Neural progenitor cell (in vitro differentiated cells): ENCODE results near the gene EFHD1. TPM values are rescaled to one million over a fixed set of nuclear protein-coding genes. Genes with fewer than 3 reads are reported as not detected.
"Not testable (repeated sequence)": the region's sequence is repeated elsewhere in the genome, so short reads cannot be mapped to it uniquely, and the experiment has no call there.

Experiments
- DNase-seq: peaks from one replicate; pipeline ENCODE4 v3.0.0-alpha.2; 2016; ENCODE audit warnings: low spot score
- H2AFZ ChIP-seq: fragments of 200-600 bp; sonication (generic); replicated peaks from 2 replicates; pipeline ENCODE4 v1.6.1; 2016; ENCODE audit warnings: antibody characterized with exemption
- H3F3A ChIP-seq: fragments of 200-600 bp; sonication (generic); 2 replicates; pipeline ENCODE4 v1.6.1; 2016; ENCODE audit warnings: antibody characterized with exemption, low read depth
- H3K27ac ChIP-seq: fragments of 200-600 bp; sonication (generic); 2 replicates; pipeline ENCODE4 v1.5.1; 2016; ENCODE audit warnings: mild to moderate bottlenecking
- H3K27me3 ChIP-seq: fragments of 200-600 bp; sonication (generic); 2 replicates; pipeline ENCODE4 v1.6.1; 2016; ENCODE audit warnings: mild to moderate bottlenecking, moderate library complexity
- H3K36me3 ChIP-seq: fragments of 200-600 bp; sonication (generic); 2 replicates; pipeline ENCODE4 v1.5.1; 2016
- H3K4me1 ChIP-seq: fragments of 200-600 bp; sonication (generic); 2 replicates; pipeline ENCODE4 v1.6.1; 2016; ENCODE audit warnings: mixed run types
- H3K4me2 ChIP-seq: fragments of 200-600 bp; sonication (generic); 2 replicates; pipeline ENCODE4 v1.6.1; 2016
- H3K4me3 ChIP-seq: fragments of 200-600 bp; sonication (generic); 2 replicates; pipeline ENCODE4 v1.5.1; 2016
- H3K79me2 ChIP-seq: fragments of 200-600 bp; sonication (generic); 2 replicates; pipeline ENCODE4 v1.6.1; 2016; ENCODE audit warnings: low read depth
- H3K9ac ChIP-seq: fragments of 200-600 bp; sonication (generic); 2 replicates; pipeline ENCODE4 v1.6.1; 2016
- H3K9me3 ChIP-seq: fragments of 200-600 bp; sonication (generic); 2 replicates; pipeline ENCODE4 v1.5.1; 2016; ENCODE audit warnings: low read depth
- H4K20me1 ChIP-seq: fragments of 200-600 bp; sonication (generic); 2 replicates; pipeline ENCODE4 v1.6.1; 2016; ENCODE audit warnings: low read depth
- H3K27ac Mint-ChIP-seq: 3 replicates; pipeline ENCODE4 v1.8.0; 2021; ENCODE audit warnings: mixed read lengths
- H3K27me3 Mint-ChIP-seq: 2 replicates; pipeline ENCODE4 v1.8.0; 2022; ENCODE audit warnings: low read depth, mild to moderate bottlenecking, inconsistent platforms, moderate library complexity, mixed read lengths; ENCODE audit not compliant: insufficient read depth
- H3K36me3 Mint-ChIP-seq: 3 replicates; pipeline ENCODE4 v1.8.0; 2021; ENCODE audit warnings: mixed read lengths
- H3K4me1 Mint-ChIP-seq: 3 replicates; pipeline ENCODE4 v1.8.0; 2021; ENCODE audit warnings: mixed read lengths
- H3K4me3 Mint-ChIP-seq: 3 replicates; pipeline ENCODE4 v1.8.0; 2021; ENCODE audit warnings: mild to moderate bottlenecking, moderate library complexity, mixed read lengths
- H3K9me3 Mint-ChIP-seq: 3 replicates; pipeline ENCODE4 v1.8.0; 2020; ENCODE audit warnings: mixed read lengths
- CTCF ChIP-seq: fragments of 200-600 bp; sonication (generic); IDR thresholded peaks from 2 replicates; pipeline ENCODE4 v1.5.1; 2017; ENCODE audit warnings: antibody characterized with exemption, mild to moderate bottlenecking
- EZH2 ChIP-seq: fragments of 200-600 bp; sonication (generic); IDR thresholded peaks from 2 replicates; pipeline ENCODE4 v1.6.1; 2017; ENCODE audit warnings: antibody characterized with exemption, mild to moderate bottlenecking, moderate library complexity
- EZH2phosphoT487 ChIP-seq: fragments of 200-600 bp; sonication (generic); IDR thresholded peaks from 2 replicates; pipeline ENCODE4 v1.6.1; 2017; ENCODE audit warnings: antibody characterized with exemption
- total RNA-seq: library from RNA; depleted of rRNA; stranded (reverse); fragments of >200 nt; gene quantifications from 2 replicates; pipeline ENCODE4 v1.2.3, GENCODE V29; 2015; ENCODE audit warnings: low replicate concordance

Gene EFHD1
- total RNA-seq, 1 donor from 2014 or later: 5.9 TPM

- DNase-seq: no peak
- peaks cover 7% of the 10 kb centered on the region for H3K27me3 Mint-ChIP-seq
- Histone ChIP-seq H3K4me2 (no peak overlapping the region), H3K27ac (no peak overlapping the region), H2AFZ (no peak overlapping the region), H3K36me3 (no peaks in the 10 kb centered on the region), H3K9me3 (no peaks in the 10 kb centered on the region), H3K79me2 (no peaks in the 10 kb centered on the region), H3K9ac (no peak overlapping the region), H4K20me1 (no peaks in the 10 kb centered on the region), H3F3A (no peaks in the 10 kb centered on the region), H3K4me1 (no peaks in the 10 kb centered on the region), H3K4me3 (no peak overlapping the region), H3K27me3 (no peaks in the 10 kb centered on the region)
- no peaks in the 10 kb centered on the region for H3K4me1 Mint-ChIP-seq
- H3K27ac Mint-ChIP-seq: no peak overlapping the region
- H3K4me3 Mint-ChIP-seq: no peak overlapping the region
- H3K9me3 Mint-ChIP-seq: no peaks in the 10 kb centered on the region
- TF ChIP-seq EZH2phosphoT487 (no peak), EZH2 (no peak), CTCF (no peak)
- no peaks in the 10 kb centered on the region for H3K36me3 Mint-ChIP-seq
Observed at GRCh38 chr2:232687382-232688160, 54.2 kb downstream of the EFHD1 start.

GRCh38 chr2:232688201-232688600 lies 54.8 kb downstream of the EFHD1 start:
- Mint-ChIP-seq H3K27ac (no peak overlapping the region), H3K4me1 (no peaks in the 10 kb centered on the region), H3K9me3 (no peaks in the 10 kb centered on the region), H3K36me3 (no peaks in the 10 kb centered on the region), H3K4me3 (no peak overlapping the region), H3K27me3 (peaks cover 7% of the 10 kb centered on the region)
- TF ChIP-seq EZH2: no peak
- TF ChIP-seq EZH2phosphoT487: no peak
- no peak for TF ChIP-seq CTCF
- Histone ChIP-seq H3K9me3 (no peaks in the 10 kb centered on the region), H4K20me1 (no peaks in the 10 kb centered on the region), H3K4me3 (no peak overlapping the region), H3K27me3 (no peaks in the 10 kb centered on the region), H2AFZ (no peak overlapping the region), H3K4me2 (no peak overlapping the region), H3K79me2 (no peaks in the 10 kb centered on the region), H3K27ac (no peak overlapping the region), H3K9ac (no peak overlapping the region), H3F3A (no peaks in the 10 kb centered on the region), H3K36me3 (no peaks in the 10 kb centered on the region), H3K4me1 (no peaks in the 10 kb centered on the region)
- no peak for DNase-seq

GRCh38 chr2:232689152-232689910 lies 55.9 kb downstream of the EFHD1 start:
- no peak overlapping the region for H3K27ac ChIP-seq

GRCh38 chr2:232691117-232691516 lies 57.7 kb downstream of the EFHD1 start:
- not testable (repeated sequence) for H3K9me3 Mint-ChIP-seq, H2AFZ ChIP-seq, H3K27me3 ChIP-seq, H3K4me3 Mint-ChIP-seq, H3K27ac ChIP-seq, H3K4me2 ChIP-seq, DNase-seq, H3K27me3 Mint-ChIP-seq, H3K9ac ChIP-seq, H3K4me1 ChIP-seq, H3K9me3 ChIP-seq, H3K4me1 Mint-ChIP-seq, H3K4me3 ChIP-seq, H4K20me1 ChIP-seq, H3K36me3 Mint-ChIP-seq, H3K79me2 ChIP-seq, H3F3A ChIP-seq, H3K27ac Mint-ChIP-seq, H3K36me3 ChIP-seq

More at GRCh38 chr2:232689152-232689910, 55.9 kb downstream of the EFHD1 start:
- Histone ChIP-seq H3K27me3 (no peaks in the 10 kb centered on the region), H3K79me2 (no peaks in the 10 kb centered on the region), H3K4me2 (no peak overlapping the region), H3K4me3 (no peak overlapping the region), H3K4me1 (no peaks in the 10 kb centered on the region), H3K9ac (no peak overlapping the region), H3F3A (no peaks in the 10 kb centered on the region), H4K20me1 (no peaks in the 10 kb centered on the region), H3K36me3 (no peaks in the 10 kb centered on the region), H2AFZ (peak overlapping the region; percentile 26), H3K9me3 (no peaks in the 10 kb centered on the region)
- Mint-ChIP-seq H3K27me3 (peaks cover 5% of the 10 kb centered on the region), H3K4me1 (no peaks in the 10 kb centered on the region), H3K27ac (no peak overlapping the region), H3K9me3 (no peaks in the 10 kb centered on the region), H3K36me3 (no peaks in the 10 kb centered on the region), H3K4me3 (no peak overlapping the region)
- no peak for TF ChIP-seq EZH2phosphoT487
- TF ChIP-seq EZH2: no peak
- no peak for TF ChIP-seq CTCF
- no peak for DNase-seq
